Activated T-cell treated with anti-CD3 and anti-CD28 coated beads for 1 hour (primary cell): ENCODE results near the gene CACNA1D.

ENCODE experiments used
- DNase-seq: peaks from one replicate; pipeline ENCODE4 v3.0.0-alpha.2; 2020; ENCODE audit warnings: low read depth

Gene CACNA1D

DNA sequence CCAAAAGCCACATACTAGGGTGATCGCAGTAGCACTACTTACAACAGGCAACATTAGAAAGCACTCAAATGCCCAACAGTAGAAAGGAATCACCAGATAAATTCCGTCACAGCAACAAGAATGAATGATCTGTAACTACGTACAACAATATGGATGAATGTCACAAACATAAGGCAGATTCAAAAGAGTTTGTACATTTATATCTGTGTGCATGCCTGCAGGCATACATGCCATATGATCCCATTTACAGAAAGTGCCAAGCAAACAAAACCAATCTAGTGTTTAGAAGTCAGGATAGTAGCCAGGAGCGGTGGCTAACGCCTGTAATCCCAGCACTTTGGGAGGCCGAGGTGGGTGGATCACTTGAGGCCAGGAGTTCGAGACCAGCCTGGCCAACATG, 355.5 kb downstream of the CACNA1D start:
- DNase-seq: no peak

DNA sequence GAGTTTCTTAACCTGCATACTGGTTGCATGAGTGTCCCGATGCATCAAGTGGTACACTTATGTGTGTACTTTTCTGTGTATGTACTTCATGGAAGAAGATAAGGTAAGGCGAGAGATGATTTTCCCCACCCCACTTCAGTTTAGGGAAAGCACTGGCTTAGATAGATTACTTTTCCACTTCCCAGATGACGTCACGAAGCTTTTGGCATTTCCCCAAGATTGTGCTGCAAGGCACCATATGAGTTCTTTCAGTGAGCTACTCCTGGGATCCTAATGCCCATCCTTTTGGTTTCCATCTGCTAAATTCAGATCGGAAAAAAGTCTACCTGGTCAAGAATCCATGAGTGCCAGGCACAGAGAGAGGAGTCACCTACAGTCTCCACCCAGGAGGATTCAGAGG, 356.5 kb downstream of the CACNA1D start:
- DNase-seq: no peak

DNA sequence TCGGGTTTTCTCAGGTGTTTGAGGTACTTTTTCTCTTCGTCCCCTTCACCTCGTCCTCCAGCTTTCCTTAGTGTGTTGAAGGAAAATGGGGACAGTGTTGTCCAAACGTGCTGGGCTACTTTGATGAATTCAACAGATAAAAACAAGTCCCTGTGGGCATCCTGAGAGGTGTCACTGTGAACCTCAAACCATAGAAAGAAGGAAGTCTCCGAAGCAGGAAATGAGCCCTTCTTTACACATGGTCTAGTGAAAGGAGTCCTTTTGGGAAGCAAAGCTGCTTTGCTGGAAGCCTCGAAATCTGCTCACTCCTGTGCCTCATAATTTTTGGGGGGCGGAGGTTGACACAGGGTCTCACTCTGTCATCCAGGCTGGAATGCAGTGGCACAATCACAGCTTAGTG, 362.6 kb downstream of the CACNA1D start:
- DNase-seq: no peak

DNA sequence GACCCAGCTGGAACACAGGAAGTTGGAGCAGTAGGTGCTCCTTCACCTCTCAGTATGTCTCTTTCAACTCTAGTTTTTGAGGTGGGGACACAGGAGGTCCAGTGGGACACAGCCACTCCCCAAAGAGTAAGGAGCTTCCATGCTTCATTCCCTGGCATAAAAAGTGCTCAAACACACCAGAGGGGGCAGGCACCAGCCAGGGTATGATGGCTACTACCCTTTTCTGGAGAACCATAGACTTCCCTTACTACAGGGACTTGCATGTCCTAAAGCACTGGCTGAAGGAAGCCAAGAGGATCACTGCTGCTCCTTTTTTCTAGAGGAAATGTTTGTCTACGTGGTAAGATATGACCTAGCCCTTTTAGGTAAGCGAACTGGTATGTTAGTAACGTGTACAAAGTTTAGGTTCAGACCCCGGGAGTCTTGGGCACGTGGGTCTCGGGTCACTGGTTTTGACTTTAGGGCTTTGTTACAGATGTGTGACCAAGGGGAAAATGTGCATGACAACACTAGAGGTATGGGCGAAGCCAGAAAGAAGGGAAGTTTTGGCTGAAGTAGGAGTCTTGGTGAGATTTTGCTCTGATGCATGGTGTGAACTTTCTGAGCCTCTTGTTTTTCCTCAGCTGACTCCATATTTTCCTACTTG, 363.8 kb downstream of the CACNA1D start:
- DNase-seq: no peak

DNA sequence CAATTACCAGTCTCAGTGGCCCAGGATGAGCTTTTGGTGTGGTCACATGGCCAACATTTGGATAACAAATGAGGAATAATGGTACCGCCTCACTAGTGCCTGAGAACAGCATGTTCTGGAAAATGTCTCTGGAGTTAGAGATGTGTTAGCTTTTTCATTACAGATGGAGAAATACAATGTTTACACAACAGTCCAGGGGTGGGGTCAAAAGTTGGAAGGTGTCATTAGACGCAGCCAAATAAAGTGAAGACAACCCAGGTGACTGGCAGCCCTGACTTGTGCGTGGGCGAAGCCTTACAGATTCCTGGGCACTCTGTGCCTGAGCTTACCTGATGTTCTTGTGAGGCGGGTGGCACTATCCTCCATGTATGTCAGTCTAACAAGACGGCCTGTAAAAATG, 364.8 kb downstream of the CACNA1D start:
- DNase-seq: no peak

DNA sequence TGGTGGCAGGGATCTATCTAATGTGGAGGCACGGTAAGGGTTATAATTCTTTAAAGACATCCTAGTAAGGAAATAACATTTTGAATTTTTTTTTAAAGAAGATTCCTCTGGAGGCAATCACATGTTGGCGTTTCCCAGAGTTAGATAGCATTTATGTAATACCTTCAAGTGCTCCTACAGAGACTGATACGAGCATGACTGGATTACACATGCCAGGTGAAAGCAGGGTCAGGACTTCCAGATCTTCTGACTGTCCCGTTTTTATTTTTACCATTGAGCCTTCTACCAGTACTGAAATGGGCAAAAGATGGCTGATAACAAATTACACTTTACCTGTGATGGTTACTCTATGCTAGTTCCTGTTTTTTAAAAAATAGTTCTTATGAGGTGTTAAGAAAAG, 365.8 kb downstream of the CACNA1D start:
- no peak for DNase-seq

DNA sequence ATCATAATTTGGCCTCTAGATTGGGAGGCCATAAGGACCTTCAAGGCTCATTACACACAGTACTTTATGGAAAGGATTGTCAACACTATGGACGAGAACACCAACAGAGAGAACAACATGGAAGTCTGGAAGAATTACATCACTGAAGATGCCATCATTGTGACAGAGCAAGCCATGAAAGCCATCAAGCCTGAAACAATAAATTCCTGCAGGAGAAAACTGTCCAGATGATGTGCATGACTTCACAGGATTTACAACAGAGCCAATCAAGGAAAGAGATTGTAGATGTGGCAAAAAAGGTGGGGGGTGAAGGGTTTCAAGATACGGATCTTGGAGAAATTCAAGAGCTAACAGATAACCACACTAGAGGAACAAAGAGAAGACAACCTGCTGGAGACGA, 367.8 kb downstream of the CACNA1D start:
- no peak for DNase-seq

DNA sequence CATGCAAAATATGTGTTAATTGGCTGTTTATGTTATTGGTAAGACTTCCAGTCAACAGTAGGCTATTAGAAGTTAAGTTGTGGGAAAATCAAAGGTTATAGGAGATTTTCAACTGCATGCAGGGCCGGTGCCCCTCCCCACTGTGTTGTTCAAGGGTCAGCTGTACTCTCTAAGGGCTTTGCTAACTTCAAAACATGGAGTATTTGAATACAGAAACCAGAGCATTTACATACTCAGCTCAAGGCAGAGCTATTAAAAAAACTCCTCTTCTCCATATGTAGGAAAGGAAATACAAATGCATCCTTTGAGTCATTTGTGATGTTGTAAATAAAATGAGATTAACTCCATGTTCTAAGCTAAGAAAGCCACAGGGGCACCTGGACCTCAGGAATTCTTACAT, 368.7 kb downstream of the CACNA1D start:
- DNase-seq: no peak
